Peyer's patch (tissue), 4 donors: ENCODE measurements around the gene CKB.

Experiments used
- POLR2A ChIP-seq, 2 donors: fragments of 450-650 bp; IDR thresholded peaks; one replicate each; pipeline ENCODE4 v1.5.1; 2017; ENCODE audit warnings: antibody characterized with exemption in 2 of 2, mild to moderate bottlenecking in 2 of 2, moderate library complexity in 2 of 2
- TF ChIP-seq, protein P1 (sequence below), 6 experiments: fragments of 450-650 bp in 4 of 6; fragments of 200-600 bp in 2 of 6; sonication (generic) in 1 of 6; IDR thresholded peaks; one replicate each; pipeline ENCODE4 v1.5.1; 2017 to 2019; ENCODE audit warnings: antibody characterized with exemption in 6 of 6, mild to moderate bottlenecking in 3 of 6, moderate library complexity in 1 of 6

DNA sequence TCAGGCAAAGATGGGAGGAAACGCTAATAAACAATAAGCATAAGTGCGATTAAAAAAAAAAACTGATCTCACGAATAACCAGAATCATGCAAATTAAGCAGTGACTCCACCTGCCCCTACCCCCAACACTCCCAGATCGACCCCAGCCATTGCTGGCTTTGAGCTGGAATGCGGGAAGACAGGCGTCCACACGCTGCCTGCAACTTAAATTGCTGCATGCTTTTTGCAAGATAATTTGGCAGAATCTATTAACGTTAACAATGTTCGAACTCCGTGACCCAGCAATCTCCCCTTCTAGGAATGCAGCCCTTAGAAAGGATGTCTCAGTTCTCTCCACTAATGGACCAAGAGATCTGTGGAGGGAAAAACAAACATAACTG is 935 bp upstream of the CKB start:
- TF ChIP-seq, protein P1, sequence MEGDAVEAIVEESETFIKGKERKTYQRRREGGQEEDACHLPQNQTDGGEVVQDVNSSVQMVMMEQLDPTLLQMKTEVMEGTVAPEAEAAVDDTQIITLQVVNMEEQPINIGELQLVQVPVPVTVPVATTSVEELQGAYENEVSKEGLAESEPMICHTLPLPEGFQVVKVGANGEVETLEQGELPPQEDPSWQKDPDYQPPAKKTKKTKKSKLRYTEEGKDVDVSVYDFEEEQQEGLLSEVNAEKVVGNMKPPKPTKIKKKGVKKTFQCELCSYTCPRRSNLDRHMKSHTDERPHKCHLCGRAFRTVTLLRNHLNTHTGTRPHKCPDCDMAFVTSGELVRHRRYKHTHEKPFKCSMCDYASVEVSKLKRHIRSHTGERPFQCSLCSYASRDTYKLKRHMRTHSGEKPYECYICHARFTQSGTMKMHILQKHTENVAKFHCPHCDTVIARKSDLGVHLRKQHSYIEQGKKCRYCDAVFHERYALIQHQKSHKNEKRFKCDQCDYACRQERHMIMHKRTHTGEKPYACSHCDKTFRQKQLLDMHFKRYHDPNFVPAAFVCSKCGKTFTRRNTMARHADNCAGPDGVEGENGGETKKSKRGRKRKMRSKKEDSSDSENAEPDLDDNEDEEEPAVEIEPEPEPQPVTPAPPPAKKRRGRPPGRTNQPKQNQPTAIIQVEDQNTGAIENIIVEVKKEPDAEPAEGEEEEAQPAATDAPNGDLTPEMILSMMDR (IDR thresholded peaks at IDR 0.05): no peak
- TF ChIP-seq POLR2A (IDR thresholded peaks at IDR 0.05): no peak
